MM.1S (cell line): ENCODE results near the gene SLC8A3.

ENCODE experiments used
- DNase-seq: peaks from one replicate; pipeline ENCODE4 v3.0.0-alpha.2; 2015
- H2AFZ ChIP-seq: fragments of 300-600 bp; sonication (generic); 2 replicates; pipeline ENCODE4 v1.6.0; 2016; ENCODE audit warnings: antibody characterized with exemption, low read length
- H3F3A ChIP-seq: fragments of 300-600 bp; sonication (generic); 2 replicates; pipeline ENCODE4 v1.6.1; 2016; ENCODE audit warnings: mild to moderate bottlenecking, antibody characterized with exemption, low read length, moderate library complexity, mixed read lengths; ENCODE audit not compliant: insufficient read depth
- H3K27ac ChIP-seq: fragments of 300-600 bp; sonication (generic); 2 replicates; pipeline ENCODE4 v1.5.1; 2016; ENCODE audit warnings: mild to moderate bottlenecking, low read length
- H3K27me3 ChIP-seq: fragments of 300-600 bp; sonication (generic); replicated peaks from 2 replicates; pipeline ENCODE4 v1.6.0; 2016; ENCODE audit warnings: low read length; ENCODE audit not compliant: insufficient read depth
- H3K36me3 ChIP-seq: fragments of 300-600 bp; sonication (generic); replicated peaks from 2 replicates; pipeline ENCODE4 v1.6.1; 2016; ENCODE audit warnings: mild to moderate bottlenecking, low read length, mixed read lengths; ENCODE audit not compliant: insufficient read depth
- H3K4me1 ChIP-seq: fragments of 300-600 bp; sonication (generic); 2 replicates; pipeline ENCODE4 v1.6.1; 2016; ENCODE audit warnings: low read length, mixed read lengths
- H3K4me2 ChIP-seq: fragments of 300-600 bp; sonication (generic); 2 replicates; pipeline ENCODE4 v1.6.0; 2016; ENCODE audit warnings: low read depth, low read length
- H3K4me3 ChIP-seq: fragments of 300-600 bp; sonication (generic); 2 replicates; pipeline ENCODE4 v1.5.1; 2016; ENCODE audit warnings: low read length, mixed read lengths
- H3K79me2 ChIP-seq: fragments of 300-600 bp; sonication (generic); 2 replicates; pipeline ENCODE4 v1.6.1; 2016; ENCODE audit warnings: mixed run types, low read length, mixed read lengths
- H3K9ac ChIP-seq: fragments of 300-600 bp; sonication (generic); 2 replicates; pipeline ENCODE4 v1.6.1; 2016; ENCODE audit warnings: low read length, mixed read lengths
- H3K9me2 ChIP-seq: fragments of 300-600 bp; sonication (generic); replicated peaks from 2 replicates; pipeline ENCODE4 v1.6.1; 2016; ENCODE audit warnings: mild to moderate bottlenecking, low read length, mixed read lengths; ENCODE audit not compliant: insufficient read depth
- H3K9me3 ChIP-seq: fragments of 300-600 bp; sonication (generic); replicated peaks from 2 replicates; pipeline ENCODE4 v1.6.1; 2016; ENCODE audit warnings: mild to moderate bottlenecking, low read length, mixed read lengths; ENCODE audit not compliant: insufficient read depth
- H4K20me1 ChIP-seq: fragments of 300-600 bp; sonication (generic); 2 replicates; pipeline ENCODE4 v1.6.1; 2016; ENCODE audit warnings: mild to moderate bottlenecking, low read length, moderate library complexity, mixed read lengths; ENCODE audit not compliant: insufficient read depth
- CTCF ChIP-seq: fragments of 300-600 bp; sonication (generic); IDR thresholded peaks from 2 replicates; pipeline ENCODE4 v1.5.1; 2016; ENCODE audit warnings: antibody characterized with exemption, low read length, mixed read lengths
- EZH2 ChIP-seq: fragments of 300-600 bp; sonication (generic); optimal IDR thresholded peaks from 2 replicates; pipeline ENCODE3; 2017; ENCODE audit warnings: low read depth, mild to moderate bottlenecking, antibody characterized with exemption, low read length, mixed read lengths
- EZH2phosphoT487 ChIP-seq: fragments of 300-600 bp; sonication (generic); IDR thresholded peaks from 2 replicates; pipeline ENCODE4 v1.6.1; 2018; ENCODE audit warnings: antibody characterized with exemption, low read length

SLC8A3 gene

GRCh38 chr14:70108419-70108818 is 80.3 kb downstream of the SLC8A3 start:
- H3F3A ChIP-seq = no peaks in the 10 kb centered on the region
- H2AFZ ChIP-seq = no peak overlapping the region
- no peak overlapping the region for H3K9ac ChIP-seq
- H3K27me3 ChIP-seq = no peaks in the 10 kb centered on the region
- H3K79me2 ChIP-seq = no peaks in the 10 kb centered on the region
- TF ChIP-seq EZH2phosphoT487 = no peak
- TF ChIP-seq EZH2 = no peak
- TF ChIP-seq CTCF = no peak
- no peaks in the 10 kb centered on the region for H4K20me1 ChIP-seq
- no peak for DNase-seq
- no peaks in the 10 kb centered on the region for H3K9me2 ChIP-seq
- H3K27ac ChIP-seq = no peak overlapping the region
- H3K4me3 ChIP-seq = no peak overlapping the region
- H3K4me2 ChIP-seq = no peak overlapping the region
- H3K4me1 ChIP-seq = no peaks in the 10 kb centered on the region
- no peaks in the 10 kb centered on the region for H3K9me3 ChIP-seq
- no peaks in the 10 kb centered on the region for H3K36me3 ChIP-seq

GRCh38 chr14:70107309-70107708 is 81.4 kb downstream of the SLC8A3 start:
- no peaks in the 10 kb centered on the region for H3K9me2 ChIP-seq
- no peak overlapping the region for H2AFZ ChIP-seq
- H3K27ac ChIP-seq = no peak overlapping the region
- no peaks in the 10 kb centered on the region for H3K9me3 ChIP-seq
- H3K36me3 ChIP-seq = no peaks in the 10 kb centered on the region
- H3K27me3 ChIP-seq = no peaks in the 10 kb centered on the region
- H3K9ac ChIP-seq = no peak overlapping the region
- TF ChIP-seq CTCF = no peak
- TF ChIP-seq EZH2phosphoT487 = no peak
- no peak for TF ChIP-seq EZH2
- no peaks in the 10 kb centered on the region for H4K20me1 ChIP-seq
- H3K4me1 ChIP-seq = no peaks in the 10 kb centered on the region
- H3K79me2 ChIP-seq = no peaks in the 10 kb centered on the region
- H3K4me2 ChIP-seq = no peak overlapping the region
- no peak for DNase-seq
- no peaks in the 10 kb centered on the region for H3F3A ChIP-seq
- no peak overlapping the region for H3K4me3 ChIP-seq

- Histone ChIP-seq H3K27me3 (no peaks in the 10 kb centered on the region), H3K79me2 (no peaks in the 10 kb centered on the region), H3K9ac (no peak overlapping the region), H3F3A (no peaks in the 10 kb centered on the region), H4K20me1 (no peaks in the 10 kb centered on the region), H2AFZ (no peak overlapping the region), H3K9me3 (no peaks in the 10 kb centered on the region), H3K4me1 (no peaks in the 10 kb centered on the region), H3K4me3 (no peak overlapping the region), H3K36me3 (no peaks in the 10 kb centered on the region), H3K9me2 (no peaks in the 10 kb centered on the region), H3K27ac (no peak overlapping the region), H3K4me2 (no peak overlapping the region)
- DNase-seq = no peak
- no peak for TF ChIP-seq CTCF
These were observed 88.7 kb downstream of the SLC8A3 start for GRCh38 chr14:70100071-70100470.
